GM21360 (cell line): ENCODE measurements around the gene TMC1.
"Not testable (repeated sequence)": the region's sequence is repeated elsewhere in the genome, so short reads cannot be mapped to it uniquely, and the experiment has no call there.

Source experiments
- ATAC-seq: cut with Tn5 transposase; IDR thresholded peaks from one replicate; pipeline ENCODE4 v1.9.1; 2021; ENCODE audit warnings: mild to moderate bottlenecking, moderate library complexity; ENCODE audit not compliant: unreplicated experiment

TMC1 gene

DNA sequence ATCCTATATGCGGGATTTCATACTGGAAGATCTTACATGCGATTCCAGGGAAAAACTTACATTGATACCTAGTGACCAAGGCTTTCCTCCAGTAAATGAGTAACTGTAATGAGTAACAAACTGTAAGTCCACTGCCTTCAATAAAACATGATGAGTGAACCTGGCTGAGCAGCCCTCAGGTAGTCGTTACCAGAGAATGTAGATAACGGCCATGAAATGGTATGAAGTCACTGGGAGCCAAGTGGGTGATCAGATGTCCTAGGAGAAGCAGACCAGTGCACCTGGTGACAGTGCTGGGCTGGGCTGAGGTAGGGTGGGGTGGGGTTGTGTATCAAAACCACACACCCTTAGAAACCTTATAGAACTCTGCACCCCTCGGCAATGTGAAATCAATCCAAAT lies 227.9 kb downstream of the TMC1 start:
- no peak for ATAC-seq

DNA sequence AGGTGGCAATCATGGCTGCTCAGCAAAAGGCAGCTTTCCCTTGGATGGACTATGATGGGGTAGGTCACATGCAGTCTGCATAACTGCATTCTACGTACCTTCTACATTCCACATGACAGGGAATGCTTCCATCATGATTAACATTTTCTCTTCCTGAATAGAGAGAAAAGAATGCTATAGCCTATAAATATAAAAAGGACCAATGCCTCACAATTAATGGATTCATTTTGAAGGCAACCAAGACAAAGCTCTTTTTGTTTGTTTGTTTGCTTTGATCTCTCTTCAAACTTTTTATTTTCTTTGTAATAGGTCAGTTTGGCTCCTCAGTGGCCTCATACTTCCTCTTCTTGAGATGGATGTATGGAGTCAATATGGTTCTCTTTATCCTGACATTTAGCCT lies 230.1 kb downstream of the TMC1 start:
- ATAC-seq: no peak

DNA sequence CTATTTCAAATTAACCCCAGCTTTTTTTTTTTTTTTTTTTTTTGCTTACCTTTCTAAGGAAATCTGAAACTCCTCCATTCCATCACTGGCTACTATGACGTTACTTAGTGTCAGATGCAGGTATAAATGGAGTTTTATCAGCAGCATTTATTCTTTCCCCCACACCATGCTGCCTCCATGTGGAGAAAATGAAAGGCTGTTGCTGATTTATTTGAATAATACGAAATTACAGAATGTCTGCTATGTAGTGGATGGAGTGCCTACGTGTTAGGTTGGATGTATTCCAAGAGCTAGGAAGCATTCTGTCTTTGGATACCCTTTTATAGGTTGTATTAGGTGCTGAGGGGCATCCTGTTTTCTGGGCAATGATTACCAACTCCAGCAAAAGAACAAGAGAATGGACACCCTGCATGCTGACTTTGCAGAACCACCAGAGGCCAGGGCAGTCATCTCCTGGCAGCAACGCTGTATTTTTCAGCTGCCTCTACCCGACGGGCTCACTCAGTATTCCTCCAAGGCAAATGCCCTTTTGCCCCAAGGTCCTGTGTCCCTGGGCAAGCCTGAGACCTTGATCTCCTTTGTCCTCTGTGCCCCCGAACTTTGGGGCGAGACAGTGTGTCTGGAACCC lies 232.0 kb downstream of the TMC1 start:
- ATAC-seq: no peak

DNA sequence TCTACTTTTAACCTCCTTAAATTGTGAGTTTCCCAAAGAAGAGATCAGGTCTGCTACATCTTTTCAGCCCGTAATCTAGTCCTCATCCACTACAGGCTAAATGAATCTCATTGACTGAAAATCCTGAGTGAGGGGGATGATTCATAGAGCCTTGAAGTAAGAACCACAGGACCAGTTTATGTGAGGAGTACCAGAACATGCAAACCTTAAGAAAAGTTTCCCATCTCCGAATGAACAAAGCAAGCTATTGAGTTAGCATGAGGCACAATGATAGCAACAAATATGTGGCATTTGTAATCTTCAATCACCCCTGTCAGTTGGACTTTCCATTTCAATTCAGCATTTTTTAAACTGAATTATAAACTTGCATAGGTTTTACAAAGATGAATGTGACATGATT lies 234.4 kb downstream of the TMC1 start:
- ATAC-seq: no peak

DNA sequence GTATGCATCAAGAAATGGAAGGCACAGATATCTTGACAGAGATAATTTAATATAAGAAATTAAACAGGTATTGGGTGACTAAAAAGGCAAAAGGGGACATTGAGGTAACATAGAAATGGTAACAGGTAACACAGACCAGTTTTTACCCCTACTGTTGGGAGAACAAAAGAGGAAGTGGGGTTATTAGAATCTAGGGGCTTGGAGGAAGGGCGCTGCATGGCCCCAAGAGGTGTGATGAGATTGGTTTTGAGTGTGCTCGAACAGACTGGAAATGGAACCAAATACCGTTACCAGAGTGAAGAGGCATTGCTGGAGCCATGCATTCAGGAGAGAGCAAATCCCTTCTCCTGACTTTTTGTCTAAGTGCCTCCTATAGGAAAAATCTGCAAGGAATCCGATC lies 237.5 kb downstream of the TMC1 start:
- no peak for ATAC-seq

DNA sequence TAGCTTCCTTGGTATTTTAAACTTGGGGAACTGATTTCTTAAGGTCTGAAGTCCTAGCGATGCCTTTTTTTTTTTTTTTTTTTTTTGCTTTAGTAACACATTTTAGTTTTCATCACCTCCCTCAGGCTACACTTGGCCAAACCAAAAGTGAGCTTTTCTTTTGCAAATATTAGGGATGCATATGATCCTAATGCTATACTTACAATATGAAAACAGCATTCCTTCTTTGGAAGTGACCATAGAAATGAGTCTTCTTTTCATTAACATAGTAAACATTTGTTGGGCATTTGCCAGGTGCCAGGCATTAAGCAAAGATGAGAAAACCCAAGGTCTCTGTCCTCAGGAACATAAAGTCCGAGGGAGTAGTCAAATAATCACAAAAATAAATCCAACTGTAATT lies 241.6 kb downstream of the TMC1 start:
- no peak for ATAC-seq

DNA sequence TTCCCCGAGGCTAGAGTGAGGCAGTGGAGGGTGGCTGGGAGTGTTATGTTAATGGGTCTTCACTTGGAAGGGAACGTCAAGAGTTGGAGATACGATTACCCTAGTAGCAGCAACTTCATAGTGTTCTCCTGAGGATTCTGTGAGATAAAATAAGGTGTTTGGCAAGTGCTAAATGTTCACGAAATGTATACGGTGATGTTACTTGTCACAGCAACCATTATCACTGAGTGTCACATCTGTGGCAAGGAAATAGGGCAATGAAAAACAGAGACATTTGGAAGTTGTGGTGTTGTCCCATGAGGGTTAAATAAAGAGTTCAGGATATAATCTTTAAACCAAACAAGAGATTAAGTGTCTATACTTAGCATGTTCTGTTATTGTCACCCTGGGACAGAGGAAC lies 248.1 kb downstream of the TMC1 start:
- ATAC-seq: no peak

DNA sequence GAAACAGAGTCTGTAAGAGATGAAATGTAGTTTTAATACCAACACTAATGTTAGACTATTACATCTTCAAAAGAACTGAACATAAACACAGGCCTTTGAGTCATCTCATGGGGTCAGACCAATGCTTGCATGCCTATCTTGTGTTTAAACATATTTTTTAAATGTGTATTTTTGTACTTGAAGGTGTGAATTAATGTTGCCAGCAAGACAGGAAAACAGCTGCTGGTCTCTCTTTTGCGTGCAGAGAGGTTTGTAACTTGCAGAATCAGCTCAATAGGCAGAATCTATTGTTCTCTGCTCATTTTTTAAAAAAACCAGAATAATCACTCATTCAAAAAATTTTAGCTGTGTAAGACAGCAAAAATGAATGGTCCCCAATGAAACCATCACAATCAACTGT lies 251.3 kb downstream of the TMC1 start:
- ATAC-seq: no peak

DNA sequence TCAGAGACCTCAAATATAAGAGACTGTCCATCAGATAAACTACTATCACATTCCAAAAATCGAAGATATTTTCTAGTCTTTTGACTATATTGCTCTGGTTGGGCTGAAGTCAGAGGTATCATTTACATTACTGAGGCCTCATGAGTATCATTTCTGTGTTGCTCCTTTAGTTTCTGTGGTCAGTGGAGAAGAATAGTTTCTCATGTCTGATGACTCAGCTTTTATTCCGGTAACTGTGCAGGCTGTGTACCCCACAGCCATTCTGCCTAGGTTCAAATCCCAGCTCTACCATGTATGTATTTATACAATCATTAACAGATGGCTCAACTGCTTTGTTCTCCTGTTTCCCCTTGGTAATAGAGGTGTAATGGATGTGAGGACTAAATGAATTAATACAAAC lies 252.2 kb downstream of the TMC1 start:
- no peak for ATAC-seq

DNA sequence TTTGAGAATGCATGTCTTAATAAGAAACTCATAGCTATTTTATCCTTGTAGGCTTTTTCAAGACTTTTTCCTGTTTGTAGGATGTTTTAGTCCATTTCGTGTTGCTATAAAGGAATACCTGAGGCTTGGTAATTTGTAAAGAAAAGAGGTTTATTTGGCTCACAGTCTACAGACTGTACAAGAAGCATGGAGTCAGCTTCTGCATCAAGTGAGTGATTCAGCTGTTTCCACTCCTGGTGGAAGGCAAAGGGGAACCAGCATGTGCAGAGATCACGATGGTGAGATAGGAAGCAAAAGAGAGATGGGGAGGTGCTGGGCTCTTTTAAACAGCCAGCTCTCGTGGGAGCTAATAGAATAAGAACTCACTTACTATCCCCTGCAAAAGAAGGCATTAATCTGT lies 254.2 kb downstream of the TMC1 start:
- ATAC-seq: no peak

DNA sequence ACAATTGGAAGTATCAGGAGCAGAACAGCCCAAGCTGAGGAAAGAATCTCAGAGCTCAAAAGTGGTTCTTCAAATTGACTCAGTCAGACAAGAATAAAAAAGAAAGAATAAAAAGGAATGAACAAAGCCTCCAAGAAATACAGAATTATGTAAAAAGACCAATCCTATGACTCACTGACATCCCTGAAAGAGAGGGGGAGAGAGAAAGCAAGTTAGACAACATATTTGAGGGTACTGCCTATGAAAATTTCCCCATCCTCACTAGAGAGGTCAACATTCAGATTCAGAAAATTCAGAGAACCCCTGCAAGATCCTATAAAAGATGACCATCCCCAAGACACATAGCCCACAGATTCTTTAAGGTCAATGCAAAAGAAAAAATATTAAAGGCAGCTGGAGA lies 258.2 kb downstream of the TMC1 start:
- no peak for ATAC-seq

DNA sequence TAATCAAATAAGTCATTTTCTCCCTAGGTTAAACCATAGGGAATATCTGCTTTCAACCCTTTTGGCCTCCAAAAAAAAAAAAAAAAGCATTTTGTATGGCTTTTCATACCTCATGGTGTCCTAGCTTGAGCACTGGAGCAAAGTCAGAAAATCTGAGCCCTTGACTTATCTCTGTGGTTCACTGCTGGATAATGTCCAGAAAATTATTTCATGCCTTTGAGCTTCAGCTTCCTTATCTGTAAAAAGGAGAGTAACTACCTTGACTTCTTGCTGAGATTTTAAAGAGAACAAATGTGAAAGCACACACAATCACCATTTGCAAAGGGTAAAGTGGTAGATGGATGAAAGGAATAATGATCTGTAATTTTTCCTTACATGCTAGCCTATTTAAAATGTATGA lies 265.5 kb downstream of the TMC1 start:
- ATAC-seq: no peak

DNA sequence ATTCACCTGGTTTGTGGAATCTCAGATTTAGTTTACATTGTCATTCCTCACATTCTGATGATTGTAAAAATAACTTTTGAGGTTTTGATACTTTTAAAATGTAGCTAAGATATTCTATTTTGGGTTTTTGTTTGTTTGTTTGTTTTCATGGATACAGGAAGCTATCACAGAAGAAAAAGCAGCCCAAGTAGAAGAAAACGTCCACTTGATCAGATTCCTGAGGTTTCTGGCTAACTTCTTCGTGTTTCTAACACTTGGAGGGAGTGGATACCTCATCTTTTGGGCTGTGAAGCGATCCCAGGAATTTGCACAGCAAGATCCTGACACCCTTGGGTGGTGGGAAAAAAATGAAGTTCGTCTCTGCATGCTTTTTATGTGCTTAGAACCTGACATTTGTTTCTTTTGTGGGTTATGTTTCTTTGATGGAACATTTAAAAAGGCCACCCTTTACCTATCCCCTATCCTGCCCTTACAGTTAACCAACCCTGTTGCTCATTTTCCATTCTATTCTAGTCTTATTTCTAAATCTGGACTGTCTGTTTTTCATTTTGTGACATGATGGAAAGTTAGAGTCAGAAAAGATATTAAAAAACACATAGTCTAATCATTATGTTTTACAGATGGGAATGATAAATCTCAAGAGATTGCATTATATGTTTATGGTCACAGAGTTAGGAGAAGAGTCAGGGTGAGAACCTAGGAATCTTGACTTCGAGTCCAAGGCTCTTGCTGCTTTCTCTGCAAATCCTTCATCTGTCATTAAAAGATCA lies 267.7 kb downstream of the TMC1 start:
- no peak for ATAC-seq

DNA sequence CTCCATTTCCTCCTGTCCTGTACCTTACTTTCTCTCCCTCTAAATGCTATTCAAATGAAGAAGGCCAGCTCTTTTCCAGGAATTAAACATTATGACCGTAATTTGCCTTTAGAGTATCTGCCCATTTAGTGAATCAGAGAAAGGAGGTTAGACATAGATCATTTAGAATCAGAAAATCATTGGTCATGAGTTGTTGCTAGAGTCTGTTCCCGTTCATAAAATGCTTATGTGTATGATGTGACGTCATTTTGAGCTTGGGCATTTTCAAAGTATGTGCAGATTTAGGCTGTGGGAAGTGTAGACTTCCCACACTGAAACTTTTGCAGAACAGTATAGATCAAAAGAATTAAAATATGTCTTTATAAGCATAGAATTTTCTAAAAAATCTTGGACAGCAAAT lies 268.5 kb downstream of the TMC1 start:
- ATAC-seq: no peak

DNA sequence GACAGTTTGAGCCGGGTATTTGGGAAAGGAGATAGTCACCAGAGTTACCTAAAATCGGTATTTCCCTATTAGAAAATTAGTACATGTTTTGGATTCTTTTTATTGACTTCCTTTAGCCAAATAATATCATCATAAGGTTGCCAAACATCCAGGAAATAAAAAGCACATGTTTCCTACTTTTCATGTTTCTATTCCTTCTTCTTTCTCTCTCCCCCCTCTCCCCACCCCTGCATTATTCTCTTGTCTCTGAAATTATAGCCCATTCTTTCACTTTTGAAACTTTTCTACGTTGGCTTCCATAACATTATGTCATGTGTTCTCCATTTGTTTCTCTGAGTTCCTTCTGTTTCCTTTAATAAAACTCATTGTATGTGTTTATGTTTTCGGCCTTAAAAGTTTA lies 269.6 kb downstream of the TMC1 start:
- ATAC-seq: no peak

DNA sequence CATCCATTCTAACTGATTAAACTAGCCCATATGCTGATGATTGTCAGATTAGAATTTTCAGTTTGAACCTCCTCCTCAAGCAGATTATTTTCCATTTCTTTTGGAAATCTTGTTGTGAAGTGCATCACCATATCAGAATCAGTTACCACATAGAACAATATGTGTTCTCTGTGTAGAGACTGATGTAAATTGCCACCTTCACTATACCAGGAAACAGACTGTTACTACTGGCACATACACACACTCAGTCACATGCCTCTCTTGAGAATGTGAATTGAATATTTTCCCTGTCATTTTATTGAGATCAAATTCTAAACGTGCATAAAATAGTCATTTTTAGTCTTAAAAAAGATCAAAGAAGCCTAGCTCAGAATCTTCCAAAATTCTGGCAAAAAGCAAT lies 270.0 kb downstream of the TMC1 start:
- ATAC-seq: no peak

DNA sequence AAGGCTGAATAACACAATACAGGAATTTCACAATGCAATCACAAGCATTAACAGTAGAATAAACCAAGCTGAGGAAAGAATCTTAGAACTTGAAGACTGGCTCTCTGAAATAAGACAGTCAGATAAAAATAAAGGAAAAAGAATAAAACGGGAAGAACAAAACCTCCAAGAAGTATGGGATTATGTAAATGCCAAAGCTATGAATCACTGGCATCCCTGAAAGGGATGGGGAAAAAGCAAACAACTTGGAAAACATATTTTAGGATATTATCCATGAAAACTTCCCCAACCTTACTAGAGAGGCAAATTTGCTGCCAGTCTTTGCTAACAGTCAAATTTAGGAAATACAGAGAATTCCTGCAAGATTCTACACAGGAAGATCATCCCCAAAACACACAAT lies 273.5 kb downstream of the TMC1 start:
- ATAC-seq: no peak

DNA sequence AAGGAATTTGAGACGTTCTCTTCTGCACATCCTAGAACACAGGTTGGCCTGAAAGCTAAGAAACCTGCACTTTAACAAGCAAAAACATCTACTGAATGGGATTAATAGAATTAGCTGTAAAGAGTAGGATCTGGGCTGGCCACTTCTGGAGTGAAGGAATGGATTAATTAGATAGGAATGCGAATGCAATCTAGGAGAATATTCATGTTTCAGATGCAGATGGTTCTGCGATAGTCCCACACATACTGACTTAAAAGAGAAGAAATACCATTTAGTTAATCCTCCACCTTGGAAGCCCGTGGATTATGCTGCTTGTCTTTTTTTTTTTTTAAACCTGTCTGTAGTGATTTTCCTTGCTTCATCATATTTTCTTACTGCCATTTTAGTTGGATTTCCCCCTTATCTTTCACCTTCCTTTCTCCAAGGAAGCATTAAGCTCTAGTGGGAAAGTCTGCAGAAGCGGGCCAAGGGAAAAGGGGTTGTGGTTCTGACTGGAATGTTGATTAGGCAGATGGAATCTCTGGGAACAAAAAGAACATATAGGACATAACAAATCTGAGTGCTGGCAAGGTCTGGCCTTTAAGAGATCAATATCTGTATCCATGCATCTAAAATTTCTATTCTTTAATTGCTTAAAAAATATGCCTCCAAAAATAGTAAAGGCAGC lies 279.1 kb downstream of the TMC1 start:
- no peak for ATAC-seq

DNA sequence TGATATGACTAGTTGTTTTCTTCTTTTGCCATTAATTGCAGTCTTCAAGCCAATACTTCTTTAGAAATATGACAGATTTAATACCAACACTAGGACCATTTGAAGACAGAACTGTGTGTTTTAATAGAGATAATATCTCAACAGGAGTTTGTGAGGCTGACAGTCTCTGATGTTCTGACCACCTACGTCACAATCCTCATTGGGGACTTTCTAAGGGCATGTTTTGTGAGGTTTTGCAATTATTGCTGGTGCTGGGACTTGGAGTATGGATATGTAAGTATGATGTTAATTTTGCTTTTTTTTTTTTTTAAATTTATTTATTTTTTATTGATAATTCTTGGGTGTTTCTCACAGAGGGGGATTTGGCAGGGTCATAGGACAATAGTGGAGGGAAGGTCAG lies 283.8 kb downstream of the TMC1 start:
- ATAC-seq: no peak

DNA sequence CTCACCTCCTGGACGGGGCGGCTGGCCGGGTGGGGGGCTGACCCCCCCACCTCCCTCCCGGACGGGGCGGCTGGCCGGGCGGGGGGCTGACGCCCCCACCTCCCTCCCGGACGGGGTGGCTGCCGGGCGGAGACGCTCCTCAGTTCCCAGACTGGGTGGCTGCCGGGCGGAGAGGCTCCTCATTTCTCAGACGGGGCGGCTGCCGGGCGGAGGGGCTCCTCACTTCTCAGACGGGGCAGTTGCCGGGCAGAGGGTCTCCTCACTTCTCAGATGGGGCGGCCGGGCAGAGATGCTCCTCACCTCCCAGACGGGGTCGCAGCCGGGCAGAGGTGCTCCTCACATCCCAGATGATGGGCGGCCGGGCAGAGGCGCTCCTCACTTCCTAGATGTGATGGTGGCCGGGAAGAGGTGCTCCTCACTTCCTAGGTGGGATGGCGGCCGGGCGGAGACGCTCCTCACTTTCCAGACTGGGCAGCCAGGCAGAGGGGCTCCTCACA lies 285.0 kb downstream of the TMC1 start:
- ATAC-seq: not testable (repeated sequence)

DNA sequence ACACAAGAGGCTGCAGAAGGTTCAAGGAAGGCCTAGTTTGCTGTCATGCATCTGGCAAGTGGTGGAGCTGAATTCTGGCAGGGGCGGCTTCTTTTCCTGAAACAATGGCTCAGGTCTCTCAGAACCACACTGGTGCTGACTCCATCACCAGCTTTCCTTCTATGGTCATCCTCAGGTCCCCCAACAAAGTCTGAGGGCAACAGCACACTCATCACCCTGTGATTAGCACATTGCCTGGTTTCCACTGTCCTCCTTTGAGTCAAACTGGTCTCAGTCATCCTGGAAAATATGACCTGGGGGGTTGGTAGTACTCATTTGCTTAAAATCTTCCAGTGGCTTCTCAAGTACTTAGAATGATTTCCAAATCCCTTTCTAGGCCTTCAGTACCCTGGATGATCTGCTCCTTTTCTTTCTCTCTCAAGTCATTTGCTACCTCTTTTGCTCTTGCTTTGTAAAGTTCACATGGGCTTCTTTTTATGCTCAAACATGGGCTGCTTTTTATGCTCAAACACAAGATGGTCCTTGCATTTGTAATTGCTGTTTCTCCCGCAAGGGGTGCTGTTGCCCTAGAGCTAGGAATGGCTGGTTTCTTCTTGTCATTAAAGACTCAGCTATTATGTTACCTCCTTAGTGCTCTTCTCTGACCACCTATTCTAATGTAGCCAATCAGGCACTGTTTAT lies 286.5 kb downstream of the TMC1 start:
- no peak for ATAC-seq

DNA sequence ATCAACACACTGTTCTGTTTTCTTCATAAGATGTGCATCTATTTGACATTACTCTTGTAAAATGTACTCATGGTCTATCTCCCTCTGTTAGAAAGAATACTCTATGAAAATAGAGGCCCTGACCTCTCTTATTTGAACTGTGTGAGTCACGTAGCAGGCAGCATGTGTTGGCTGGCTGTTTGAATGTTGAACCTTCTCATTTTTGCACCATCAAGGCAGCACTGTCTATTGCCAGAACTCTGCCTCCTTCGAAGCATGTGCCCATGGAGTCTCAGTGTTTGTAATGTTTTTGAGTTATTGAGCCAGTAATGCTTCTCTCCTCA lies 287.0 kb downstream of the TMC1 start:
- ATAC-seq: no peak
